GM23248 (cell line): ENCODE measurements around the gene FKBP1A. TPM values are rescaled to one million over a fixed set of nuclear protein-coding genes. Genes with fewer than 3 reads are reported as not detected.

Experiments
- DNase-seq: peaks from one replicate; pipeline ENCODE4 v3.0.0-alpha.2; 2015
- H2AFZ ChIP-seq: fragments of 200-600 bp; sonication (generic); 2 replicates; pipeline ENCODE4 v1.6.1; 2016; ENCODE audit warnings: antibody characterized with exemption
- H3F3A ChIP-seq: fragments of 200-600 bp; sonication (generic); 2 replicates; pipeline ENCODE4 v1.6.1; 2016; ENCODE audit warnings: mild to moderate bottlenecking, antibody characterized with exemption, mixed run types; ENCODE audit not compliant: insufficient read depth
- H3K27ac ChIP-seq: fragments of 200-600 bp; sonication (generic); 2 replicates; pipeline ENCODE4 v1.5.1; 2016; ENCODE audit warnings: mild to moderate bottlenecking
- H3K27me3 ChIP-seq: fragments of 200-600 bp; sonication (generic); replicated peaks from 2 replicates; pipeline ENCODE4 v1.6.1; 2016; ENCODE audit warnings: mild to moderate bottlenecking; ENCODE audit not compliant: insufficient read depth
- H3K36me3 ChIP-seq: fragments of 200-600 bp; sonication (generic); 2 replicates; pipeline ENCODE4 v1.6.1; 2016; ENCODE audit warnings: low read depth, mild to moderate bottlenecking
- H3K4me1 ChIP-seq: fragments of 200-600 bp; sonication (generic); 2 replicates; pipeline ENCODE4 v1.6.1; 2016; ENCODE audit warnings: mild to moderate bottlenecking; ENCODE audit not compliant: insufficient read depth
- H3K4me2 ChIP-seq: fragments of 200-600 bp; sonication (generic); one replicate; pipeline ENCODE4 v1.6.1; 2016; ENCODE audit warnings: mild to moderate bottlenecking; ENCODE audit not compliant: unreplicated experiment
- H3K4me3 ChIP-seq: fragments of 200-600 bp; sonication (generic); 2 replicates; pipeline ENCODE4 v1.5.1; 2016; ENCODE audit warnings: mild to moderate bottlenecking
- H3K79me2 ChIP-seq: fragments of 200-600 bp; sonication (generic); 2 replicates; pipeline ENCODE4 v1.6.1; 2016; ENCODE audit warnings: mild to moderate bottlenecking; ENCODE audit not compliant: insufficient read depth
- H3K9ac ChIP-seq: fragments of 200-600 bp; sonication (generic); 2 replicates; pipeline ENCODE4 v1.6.1; 2016; ENCODE audit warnings: mild to moderate bottlenecking
- H3K9me2 ChIP-seq: fragments of 200-600 bp; sonication (generic); 2 replicates; pipeline ENCODE4 v1.6.1; 2016; ENCODE audit warnings: mixed run types, mild to moderate bottlenecking, moderate library complexity; ENCODE audit not compliant: insufficient read depth
- H3K9me3 ChIP-seq: fragments of 200-600 bp; sonication (generic); one replicate; pipeline ENCODE4 v1.6.1; 2017; ENCODE audit warnings: low read depth
- H4K20me1 ChIP-seq: fragments of 200-600 bp; sonication (generic); 2 replicates; pipeline ENCODE4 v1.6.0; 2016; ENCODE audit not compliant: insufficient read depth
- EZH2 ChIP-seq: fragments of 200-600 bp; sonication (generic); IDR thresholded peaks from 2 replicates; pipeline ENCODE4 v1.6.1; 2018; ENCODE audit warnings: antibody characterized with exemption, mild to moderate bottlenecking; ENCODE audit not compliant: insufficient read depth, poor library complexity, severe bottlenecking
- EZH2phosphoT487 ChIP-seq: fragments of 200-600 bp; sonication (generic); IDR thresholded peaks from 2 replicates; pipeline ENCODE4 v1.6.1; 2018; ENCODE audit warnings: antibody characterized with exemption, moderate library complexity, mild to moderate bottlenecking, low read depth; ENCODE audit not compliant: insufficient read depth
- WGBS, 2 experiments: methylation state at CpG; one replicate each; pipeline ENCODE4 v1.1.6; 2015 to 2017; ENCODE audit warnings: low lambda C conversion rate in 2 of 2, low coverage in 1 of 2; ENCODE audit errors: missing lambda C conversion rate in 2 of 2; 5-methylcytosine and 5-hydroxymethylcytosine counted together
- in situ Hi-C: fragments of 300-500 bp; cut with MboI; formaldehyde crosslinking; loops from 2 replicates; pipeline ENCODE4 v1.15.0; 2020
- polyA plus RNA-seq: library from polyadenylated mRNA; unstranded; fragments of >200 nt; fragmentation: Nextera tagmentation; extraction: Ambion mirVana; gene quantifications from 2 replicates; pipeline ENCODE4 v1.2.1, GENCODE V29; 2016
- total RNA-seq: library from RNA; depleted of rRNA; stranded (reverse); fragments of >200 nt; shearing (Covaris generic); gene quantifications from 2 replicates; pipeline ENCODE4 v1.2.3, GENCODE V29; 2014

The FKBP1A gene
- total and polyA plus RNA-seq, 2 experiments from 2014 or later: 162 to 844 TPM

DNA sequence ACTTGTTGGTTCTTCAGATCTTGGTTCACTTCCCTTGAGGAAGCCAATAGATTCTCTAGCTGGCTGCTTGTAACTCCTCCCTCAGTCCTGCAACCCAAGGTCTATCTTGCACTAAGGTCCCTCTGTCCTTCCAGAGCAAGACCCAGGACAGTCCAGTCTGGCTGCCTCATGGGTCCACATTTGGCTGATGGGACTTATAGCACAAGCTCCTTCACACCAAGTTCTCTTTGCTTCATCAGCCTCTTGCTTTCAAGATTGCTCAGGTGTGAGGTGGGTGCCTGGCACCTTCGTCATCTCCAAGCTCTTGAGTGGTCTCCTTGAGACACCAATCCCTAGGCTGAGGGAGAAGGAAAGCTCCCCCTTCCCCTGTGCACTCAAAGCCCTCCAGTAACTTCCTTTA lies 45.5 kb upstream of the FKBP1A start:
- H3K27me3 ChIP-seq: no peaks in the 10 kb centered on the region
- WGBS, 2 experiments: 100% methylated on average over 1 of the region's 1 CpG
- no peaks in the 10 kb centered on the region for H3K9me2 ChIP-seq
- no peak overlapping the region for H3K27ac ChIP-seq
- H3K4me2 ChIP-seq: no peak overlapping the region
- no peak for DNase-seq
- H4K20me1 ChIP-seq: no peaks in the 10 kb centered on the region
- H3F3A ChIP-seq: peaks cover 5% of the 10 kb centered on the region; the same call in 1 of the 2 replicates
- H3K4me3 ChIP-seq: no peak overlapping the region
- in situ Hi-C loops: loop anchor here (5.0 kb wide), 1 partner anchor 121 kb away; no protein-coding TSS in a partner anchor
- H3K36me3 ChIP-seq: peaks cover 6% of the 10 kb centered on the region; the same call in 1 of the 2 replicates
- TF ChIP-seq EZH2 (no peak), EZH2phosphoT487 (no peak)
- H2AFZ ChIP-seq: no peak overlapping the region
- no peak overlapping the region for H3K9ac ChIP-seq
- H3K79me2 ChIP-seq: no peaks in the 10 kb centered on the region
- no peaks in the 10 kb centered on the region for H3K9me3 ChIP-seq
- H3K4me1 ChIP-seq: peaks cover 10% of the 10 kb centered on the region

DNA sequence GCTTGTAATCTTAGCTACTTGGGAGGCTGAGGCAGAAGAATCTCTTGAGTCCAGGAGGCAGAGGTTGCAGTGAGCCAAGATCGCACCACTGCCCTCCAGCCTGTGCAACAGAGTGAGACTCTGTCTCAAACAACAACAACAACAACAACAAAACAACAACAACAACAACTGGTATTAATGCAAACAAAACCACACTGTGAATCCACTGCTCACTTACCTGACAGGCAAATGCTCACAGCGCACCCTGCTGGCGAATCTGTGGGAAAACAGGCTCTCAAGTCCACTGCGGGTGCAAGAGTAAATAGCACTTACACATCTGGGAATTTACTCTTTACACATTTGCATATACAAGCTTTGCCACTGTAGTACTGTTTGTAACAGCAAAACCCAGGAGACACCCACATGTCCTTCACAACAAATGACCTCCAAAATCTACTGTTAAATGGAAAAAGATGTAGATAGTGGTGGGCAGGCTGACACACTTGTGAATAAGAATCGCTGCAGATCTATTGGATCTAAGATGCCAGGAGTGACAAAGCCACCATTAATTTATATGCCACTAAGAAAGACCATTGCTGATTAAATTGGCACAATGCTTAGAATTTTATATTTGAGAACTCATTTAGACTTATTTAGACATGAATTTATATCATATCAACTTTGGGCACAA lies 44.5 kb upstream of the FKBP1A start:
- in situ Hi-C loops: loop anchor here (5.0 kb wide), 1 partner anchor 120 kb away; no protein-coding TSS in a partner anchor
- Histone ChIP-seq H3K27me3 (no peaks in the 10 kb centered on the region), H3K9me3 (no peaks in the 10 kb centered on the region), H4K20me1 (no peaks in the 10 kb centered on the region), H3K4me3 (no peak overlapping the region), H3K79me2 (no peaks in the 10 kb centered on the region), H3K4me2 (no peak overlapping the region), H3K36me3 (no peaks in the 10 kb centered on the region), H3K4me1 (peaks cover 10% of the 10 kb centered on the region), H3K27ac (no peak overlapping the region), H3K9ac (no peak overlapping the region), H3K9me2 (no peaks in the 10 kb centered on the region), H2AFZ (no peak overlapping the region), H3F3A (peaks cover 5% of the 10 kb centered on the region; the same call in 1 of the 2 replicates)
- 28% methylated on average over 5 of the region's 5 CpGs for WGBS, 2 experiments
- TF ChIP-seq EZH2phosphoT487: no peak
- TF ChIP-seq EZH2: no peak
- DNase-seq: peak; percentile 73

DNA sequence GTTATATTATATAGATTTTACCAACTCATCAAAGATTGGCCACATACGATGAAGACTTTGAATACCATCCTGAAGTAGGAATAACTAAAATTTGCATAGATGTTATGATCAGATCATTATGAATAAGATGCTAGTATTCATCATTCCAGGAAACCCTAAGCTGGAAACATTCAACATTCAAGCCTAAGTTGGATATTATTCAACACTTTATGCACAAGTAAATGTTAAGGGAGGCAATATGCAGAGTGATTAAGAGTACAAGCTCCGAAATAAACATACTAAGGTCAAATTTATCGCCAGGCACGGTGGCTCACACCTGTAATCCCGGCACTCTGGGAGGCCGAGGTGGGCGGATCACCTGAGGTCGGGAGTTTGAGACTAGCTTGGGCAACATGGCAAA lies 43.4 kb upstream of the FKBP1A start:
- Histone ChIP-seq H3K27ac (no peak overlapping the region), H3K9ac (no peak overlapping the region), H3K4me2 (no peak overlapping the region), H3K4me3 (no peak overlapping the region), H3K27me3 (no peaks in the 10 kb centered on the region), H3F3A (peaks cover 5% of the 10 kb centered on the region; the same call in 1 of the 2 replicates), H3K9me2 (no peaks in the 10 kb centered on the region), H3K79me2 (no peaks in the 10 kb centered on the region), H3K9me3 (no peaks in the 10 kb centered on the region), H2AFZ (no peak overlapping the region), H3K36me3 (no peaks in the 10 kb centered on the region), H3K4me1 (peaks cover 10% of the 10 kb centered on the region), H4K20me1 (no peaks in the 10 kb centered on the region)
- in situ Hi-C loops: loop anchor here (5.0 kb wide), 1 partner anchor 119 kb away; no protein-coding TSS in a partner anchor
- DNase-seq: no peak
- 90 to 93% methylated on average over 8 of the region's 8 CpGs for WGBS, 2 experiments
- TF ChIP-seq EZH2: no peak
- TF ChIP-seq EZH2phosphoT487: no peak

DNA sequence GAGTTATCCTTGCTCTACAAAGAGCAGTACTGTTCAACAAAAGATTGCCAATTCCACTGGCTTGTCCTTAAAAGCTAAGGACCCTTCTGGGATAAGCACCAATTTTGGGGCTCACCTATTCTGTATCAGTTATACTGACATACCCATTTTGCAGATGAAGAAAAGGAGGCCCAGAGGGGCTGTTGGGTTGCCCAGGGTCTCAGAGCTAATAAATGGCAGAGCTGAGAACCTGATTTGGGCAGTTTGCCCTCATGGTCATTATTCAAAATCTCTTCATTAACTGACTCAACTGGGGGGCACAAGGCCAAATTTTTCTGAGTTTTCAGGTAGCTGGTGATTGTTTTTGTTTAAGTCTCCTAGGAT lies 42.5 kb upstream of the FKBP1A start:
- H3K27me3 ChIP-seq: no peaks in the 10 kb centered on the region
- no peak overlapping the region for H3K9ac ChIP-seq
- TF ChIP-seq EZH2: no peak
- TF ChIP-seq EZH2phosphoT487: no peak
- H3K4me2 ChIP-seq: no peak overlapping the region
- H2AFZ ChIP-seq: no peak overlapping the region
- no peak overlapping the region for H3K27ac ChIP-seq
- peaks cover 5% of the 10 kb centered on the region; the same call in 1 of the 2 replicates for H3F3A ChIP-seq
- H3K4me3 ChIP-seq: no peak overlapping the region
- peaks cover 14% of the 10 kb centered on the region for H3K4me1 ChIP-seq
- no peaks in the 10 kb centered on the region for H3K9me3 ChIP-seq
- no peaks in the 10 kb centered on the region for H3K9me2 ChIP-seq
- DNase-seq: no peak
- in situ Hi-C loops: loop anchor here (5.0 kb wide), 1 partner anchor 118 kb away; no protein-coding TSS in a partner anchor
- no peaks in the 10 kb centered on the region for H3K36me3 ChIP-seq
- no peaks in the 10 kb centered on the region for H4K20me1 ChIP-seq
- H3K79me2 ChIP-seq: no peaks in the 10 kb centered on the region
